GM10266 (cell line): ENCODE results near the gene CCDC34.

Source experiments
- DNase-seq: peaks from one replicate; pipeline ENCODE4 v3.0.0; 2012; ENCODE audit errors: extremely low spot score
- TF ChIP-seq, protein P1 (sequence below): IDR thresholded peaks from 2 replicates; pipeline ENCODE4 v1.5.1; 2012; ENCODE audit warnings: mild to moderate bottlenecking, low read depth; ENCODE audit not compliant: control insufficient read depth, insufficient read depth; ENCODE audit errors: missing control alignments

The CCDC34 gene

DNA sequence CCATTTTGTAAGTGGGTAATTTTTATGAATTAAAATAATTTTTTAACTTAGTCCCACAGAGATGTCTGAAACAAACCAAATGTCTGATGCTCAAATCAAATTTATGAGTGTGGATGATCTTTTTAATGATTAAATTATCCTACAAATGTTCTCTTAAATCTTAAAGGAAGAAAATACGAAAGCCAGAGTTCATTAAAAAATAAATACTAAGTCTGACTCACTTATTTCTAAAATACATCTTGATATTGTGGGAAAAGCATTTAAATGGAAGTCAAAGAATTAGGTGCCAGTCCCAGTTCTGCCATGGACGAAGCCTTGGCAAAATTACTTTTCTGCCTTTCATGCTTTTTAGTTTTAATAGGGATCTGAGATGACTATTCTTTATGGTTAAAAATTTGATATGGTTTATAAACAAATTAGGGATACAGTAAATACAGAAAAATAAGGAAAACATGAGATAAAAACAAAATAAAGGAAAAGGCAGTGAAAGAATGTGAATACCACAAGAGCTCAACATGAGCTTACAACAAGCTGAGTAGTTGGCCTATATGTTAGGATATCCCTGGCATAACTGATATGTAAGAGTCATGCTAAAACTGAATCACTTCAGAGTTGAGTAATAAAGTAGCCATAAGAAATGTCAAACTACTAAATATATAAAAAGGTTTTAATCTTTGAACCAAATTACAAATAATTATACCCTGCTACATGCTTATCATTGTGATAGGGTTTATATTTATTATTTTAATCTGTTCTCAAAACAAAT lies 9.2 kb downstream of the CCDC34 start:
- TF ChIP-seq, protein P1, sequence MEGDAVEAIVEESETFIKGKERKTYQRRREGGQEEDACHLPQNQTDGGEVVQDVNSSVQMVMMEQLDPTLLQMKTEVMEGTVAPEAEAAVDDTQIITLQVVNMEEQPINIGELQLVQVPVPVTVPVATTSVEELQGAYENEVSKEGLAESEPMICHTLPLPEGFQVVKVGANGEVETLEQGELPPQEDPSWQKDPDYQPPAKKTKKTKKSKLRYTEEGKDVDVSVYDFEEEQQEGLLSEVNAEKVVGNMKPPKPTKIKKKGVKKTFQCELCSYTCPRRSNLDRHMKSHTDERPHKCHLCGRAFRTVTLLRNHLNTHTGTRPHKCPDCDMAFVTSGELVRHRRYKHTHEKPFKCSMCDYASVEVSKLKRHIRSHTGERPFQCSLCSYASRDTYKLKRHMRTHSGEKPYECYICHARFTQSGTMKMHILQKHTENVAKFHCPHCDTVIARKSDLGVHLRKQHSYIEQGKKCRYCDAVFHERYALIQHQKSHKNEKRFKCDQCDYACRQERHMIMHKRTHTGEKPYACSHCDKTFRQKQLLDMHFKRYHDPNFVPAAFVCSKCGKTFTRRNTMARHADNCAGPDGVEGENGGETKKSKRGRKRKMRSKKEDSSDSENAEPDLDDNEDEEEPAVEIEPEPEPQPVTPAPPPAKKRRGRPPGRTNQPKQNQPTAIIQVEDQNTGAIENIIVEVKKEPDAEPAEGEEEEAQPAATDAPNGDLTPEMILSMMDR, result no peak
- DNase-seq, result no peak

- DNase-seq, result no peak
- TF ChIP-seq, protein P1, result no peak
Observed at GRCh38 chr11:27352781-27353180, 10.2 kb downstream of the CCDC34 start.

DNA sequence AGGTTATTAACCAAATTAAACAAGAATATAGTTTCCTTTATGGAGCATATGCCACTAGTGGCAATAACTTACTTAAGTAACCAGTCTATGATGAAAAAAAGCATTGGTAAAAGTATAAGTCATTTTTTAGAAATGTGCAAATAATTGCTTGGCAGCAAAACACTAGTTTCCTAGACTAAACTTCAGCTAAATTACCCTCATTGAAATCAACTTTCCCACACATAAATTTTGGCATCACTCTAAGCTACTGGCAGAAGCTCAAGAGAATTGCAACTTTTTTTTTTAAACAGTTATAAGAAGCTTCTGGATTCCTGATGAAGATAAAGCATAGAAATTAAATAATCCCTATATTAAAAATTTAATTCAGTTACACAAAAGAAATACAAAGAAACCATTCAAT lies 12.5 kb downstream of the CCDC34 start:
- no peak for DNase-seq
- TF ChIP-seq, protein P1, result no peak

DNA sequence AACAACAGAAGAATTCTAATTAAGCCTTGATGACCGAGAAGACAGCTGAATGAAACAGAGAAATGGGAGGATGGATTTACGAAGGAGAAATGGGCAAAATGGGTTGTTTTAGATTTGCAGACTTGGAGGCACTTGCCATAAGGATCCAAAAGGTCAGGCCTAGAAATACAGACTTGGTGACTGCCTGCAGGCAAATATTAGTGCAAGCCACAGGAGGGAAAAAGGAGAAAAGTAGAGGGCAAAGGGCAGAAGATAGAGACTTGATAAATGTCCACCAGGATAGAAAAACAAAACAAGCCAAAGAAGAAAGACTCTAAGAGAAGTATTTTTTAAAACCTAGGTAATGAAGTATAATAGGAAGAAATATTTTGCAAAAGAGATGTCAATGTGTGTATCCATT lies 13.1 kb downstream of the CCDC34 start:
- TF ChIP-seq, protein P1, result no peak
- DNase-seq, result no peak

GRCh38 chr11:27348340-27348873 lies 14.6 kb downstream of the CCDC34 start:
- TF ChIP-seq, protein P1, result no peak
- DNase-seq, result no peak

GRCh38 chr11:27347359-27348339 lies 15.4 kb downstream of the CCDC34 start:
- TF ChIP-seq, protein P1, result no peak
- DNase-seq, result no peak
